Stimulated activated CD4-positive, alpha-beta T cell treated with anti-CD3 and anti-CD28 coated beads, TNF-alpha, amount 100 ng/mL, for 48 hours (primary cell): ENCODE results near the gene BCAN.

Experiments
- DNase-seq, 3 donors: peaks; one replicate each; pipeline ENCODE4 v3.0.0-alpha.2; 2020; ENCODE audit warnings: low read depth in 3 of 3

BCAN gene

DNA sequence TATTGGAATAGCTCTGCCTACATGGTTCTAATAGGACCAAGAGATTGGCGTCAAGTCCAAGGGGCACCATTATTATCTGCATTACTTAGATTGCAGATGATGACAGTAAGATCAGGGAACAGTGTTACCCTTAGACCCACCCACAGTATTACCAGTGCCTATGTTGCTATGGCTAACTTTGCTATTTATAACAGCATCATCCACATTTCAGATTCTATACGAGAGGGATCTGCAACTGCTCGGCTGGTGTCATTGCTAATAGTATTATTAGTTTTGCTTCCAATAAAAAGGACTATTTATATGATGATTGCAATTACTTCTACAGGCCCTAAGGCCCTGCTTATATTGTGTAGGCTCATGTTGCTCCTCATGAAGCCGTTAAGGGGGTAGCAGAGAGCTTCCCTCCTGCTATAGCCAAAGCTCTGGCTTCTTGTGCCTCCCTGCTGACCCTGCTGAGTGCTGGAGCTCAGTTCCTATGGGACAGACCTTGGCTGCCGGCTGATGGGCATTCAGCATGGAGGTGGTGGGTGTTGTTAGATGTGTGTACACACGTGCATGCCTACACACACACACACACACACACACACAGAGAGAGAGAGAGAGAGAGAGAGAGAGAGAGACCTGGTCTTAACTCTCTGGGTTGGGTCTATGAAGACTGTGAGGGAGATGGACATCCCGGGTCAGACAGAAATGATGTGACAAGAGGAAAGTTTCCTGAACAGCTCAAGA, 1.3 kb downstream of the BCAN start:
- no peak for DNase-seq

DNA sequence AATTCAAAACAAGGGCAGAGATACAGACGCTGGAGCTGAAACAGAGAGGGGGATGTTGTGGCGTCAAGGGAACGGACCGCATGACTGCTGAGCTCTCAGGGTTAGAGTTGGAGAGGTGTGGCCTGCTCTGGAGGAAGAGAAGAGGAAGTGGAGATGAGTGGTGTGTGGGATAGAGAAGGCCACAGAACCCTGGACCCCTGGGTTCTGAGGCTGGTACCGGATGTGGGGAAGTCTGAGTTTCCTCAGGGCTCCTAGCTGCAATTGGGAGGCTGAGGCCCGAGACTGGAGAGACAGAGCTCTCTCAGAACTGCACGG, 1.8 kb downstream of the BCAN start:
- no peak for DNase-seq

- no peak for DNase-seq
These were observed 2.2 kb downstream of the BCAN start for GRCh38 chr1:156644146-156644545.

DNA sequence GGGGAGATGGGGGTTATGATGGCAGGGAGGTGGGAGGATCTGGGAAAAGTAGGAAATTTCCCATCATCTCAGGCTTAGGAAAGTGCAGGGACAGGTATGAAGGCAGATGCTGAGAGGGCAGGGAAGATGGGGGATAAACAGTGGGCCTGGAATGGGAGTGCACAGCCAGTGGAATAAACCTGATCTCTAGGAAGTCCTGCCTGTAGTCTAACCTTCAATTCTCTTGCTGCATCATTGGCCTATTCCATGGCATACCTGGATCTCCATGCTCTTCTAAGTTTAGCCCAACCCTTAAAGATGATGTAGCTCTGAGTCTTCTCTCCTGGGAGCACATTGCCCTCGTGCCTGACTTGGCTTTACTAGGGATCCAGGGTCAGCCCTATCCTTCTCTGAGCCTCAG, 2.7 kb downstream of the BCAN start:
- DNase-seq, result no peak

- DNase-seq, result no peak
These were observed 3.1 kb downstream of the BCAN start for GRCh38 chr1:156645056-156645455.

- DNase-seq, result no peak
These were observed 3.7 kb downstream of the BCAN start for GRCh38 chr1:156645666-156646065.

GRCh38 chr1:156646738-156647211, 4.9 kb downstream of the BCAN start:
- DNase-seq, result no peak

DNA sequence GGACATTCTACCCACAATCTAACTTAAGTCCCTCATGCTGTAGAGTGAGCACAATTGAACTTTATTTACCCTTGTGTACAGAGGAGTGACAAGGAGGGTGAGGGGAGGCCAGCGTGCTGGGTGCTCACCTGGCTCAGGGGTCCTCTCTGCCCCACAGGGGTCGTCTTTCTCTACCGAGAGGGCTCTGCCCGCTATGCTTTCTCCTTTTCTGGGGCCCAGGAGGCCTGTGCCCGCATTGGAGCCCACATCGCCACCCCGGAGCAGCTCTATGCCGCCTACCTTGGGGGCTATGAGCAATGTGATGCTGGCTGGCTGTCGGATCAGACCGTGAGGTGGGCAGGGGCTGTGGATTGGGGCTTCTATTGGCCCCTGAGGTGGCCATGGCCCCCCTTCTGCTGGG, 5.4 kb downstream of the BCAN start:
- DNase-seq, result no peak

GRCh38 chr1:156648496-156648895, 6.6 kb downstream of the BCAN start:
- DNase-seq, result no peak

- no peak for DNase-seq
These were observed 7.0 kb downstream of the BCAN start for GRCh38 chr1:156648951-156649350.

DNA sequence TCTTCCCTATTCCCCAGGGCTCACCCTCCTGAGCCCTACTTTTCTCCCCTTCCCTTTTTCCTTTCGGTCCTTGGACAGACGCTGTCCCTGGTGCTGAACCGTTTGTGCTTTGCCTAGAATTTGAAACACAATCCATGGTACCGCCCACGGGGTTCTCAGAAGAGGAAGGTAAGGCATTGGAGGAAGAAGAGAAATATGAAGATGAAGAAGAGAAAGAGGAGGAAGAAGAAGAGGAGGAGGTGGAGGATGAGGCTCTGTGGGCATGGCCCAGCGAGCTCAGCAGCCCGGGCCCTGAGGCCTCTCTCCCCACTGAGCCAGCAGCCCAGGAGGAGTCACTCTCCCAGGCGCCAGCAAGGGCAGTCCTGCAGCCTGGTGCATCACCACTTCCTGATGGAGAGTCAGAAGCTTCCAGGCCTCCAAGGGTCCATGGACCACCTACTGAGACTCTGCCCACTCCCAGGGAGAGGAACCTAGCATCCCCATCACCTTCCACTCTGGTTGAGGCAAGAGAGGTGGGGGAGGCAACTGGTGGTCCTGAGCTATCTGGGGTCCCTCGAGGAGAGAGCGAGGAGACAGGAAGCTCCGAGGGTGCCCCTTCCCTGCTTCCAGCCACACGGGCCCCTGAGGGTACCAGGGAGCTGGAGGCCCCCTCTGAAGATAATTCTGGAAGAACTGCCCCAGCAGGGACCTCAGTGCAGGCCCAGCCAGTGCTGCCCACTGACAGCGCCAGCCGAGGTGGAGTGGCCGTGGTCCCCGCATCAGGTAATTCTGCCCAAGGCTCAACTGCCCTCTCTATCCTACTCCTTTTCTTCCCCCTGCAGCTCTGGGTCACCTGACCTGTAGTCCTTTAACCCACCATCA, 10.4 kb downstream of the BCAN start:
- no peak for DNase-seq

DNA sequence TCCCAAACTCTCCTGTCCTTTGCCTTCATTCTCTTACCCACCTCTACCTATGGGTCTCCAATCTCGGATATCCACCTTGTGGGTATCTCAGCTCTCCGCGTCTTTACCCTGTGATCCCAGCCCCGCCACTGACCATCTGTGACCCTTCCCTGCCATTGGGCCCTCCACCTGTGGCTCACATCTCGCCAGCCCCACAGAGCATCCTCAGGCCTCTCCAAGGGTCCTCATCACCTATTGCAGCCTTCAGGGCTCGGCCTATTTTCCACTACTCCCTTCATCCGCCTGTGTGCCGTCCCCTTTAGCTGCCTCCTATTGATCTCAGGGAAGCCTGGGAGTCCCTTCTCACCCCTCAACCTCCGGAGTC, 11.1 kb downstream of the BCAN start:
- no peak for DNase-seq

- DNase-seq, result no peak
These were observed 12.8 kb downstream of the BCAN start for GRCh38 chr1:156654700-156655099.

- DNase-seq, result no peak
These were observed 13.4 kb downstream of the BCAN start for GRCh38 chr1:156655151-156655903.

DNA sequence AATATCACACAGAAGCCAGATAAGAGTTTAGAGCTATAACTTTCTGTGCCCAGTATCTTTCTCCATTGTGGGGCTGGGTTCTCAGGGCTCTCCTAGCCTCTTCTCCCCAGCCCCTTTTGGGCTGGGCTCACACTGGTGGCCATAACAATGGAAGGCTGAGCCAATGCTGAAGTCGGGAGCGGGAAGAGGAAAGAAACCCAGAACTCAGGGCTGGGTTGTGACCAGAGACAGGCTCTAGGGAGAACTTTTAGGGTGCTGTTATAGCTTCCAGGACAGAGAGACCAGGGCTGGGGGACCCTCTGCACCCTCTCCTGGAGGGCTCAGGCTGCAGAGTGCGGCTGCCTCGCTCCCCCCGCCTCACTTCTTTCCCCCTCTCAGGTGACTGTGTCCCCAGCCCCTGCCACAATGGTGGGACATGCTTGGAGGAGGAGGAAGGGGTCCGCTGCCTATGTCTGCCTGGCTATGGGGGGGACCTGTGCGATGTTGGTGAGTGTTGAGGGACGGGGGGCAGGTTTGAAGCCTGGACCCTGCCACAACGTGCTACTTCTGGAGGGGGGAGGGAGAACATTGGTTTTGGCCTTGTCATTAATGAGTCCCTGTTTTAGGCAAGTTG, 14.1 kb downstream of the BCAN start:
- no peak for DNase-seq

- peak; percentile 33 to 69 (median 51) for DNase-seq
These were observed 15.2 kb downstream of the BCAN start for GRCh38 chr1:156656806-156657740.

GRCh38 chr1:156657741-156658319, 15.9 kb downstream of the BCAN start:
- DNase-seq, result no peak

- no peak for DNase-seq
These were observed 16.6 kb downstream of the BCAN start for GRCh38 chr1:156658496-156658895.

DNA sequence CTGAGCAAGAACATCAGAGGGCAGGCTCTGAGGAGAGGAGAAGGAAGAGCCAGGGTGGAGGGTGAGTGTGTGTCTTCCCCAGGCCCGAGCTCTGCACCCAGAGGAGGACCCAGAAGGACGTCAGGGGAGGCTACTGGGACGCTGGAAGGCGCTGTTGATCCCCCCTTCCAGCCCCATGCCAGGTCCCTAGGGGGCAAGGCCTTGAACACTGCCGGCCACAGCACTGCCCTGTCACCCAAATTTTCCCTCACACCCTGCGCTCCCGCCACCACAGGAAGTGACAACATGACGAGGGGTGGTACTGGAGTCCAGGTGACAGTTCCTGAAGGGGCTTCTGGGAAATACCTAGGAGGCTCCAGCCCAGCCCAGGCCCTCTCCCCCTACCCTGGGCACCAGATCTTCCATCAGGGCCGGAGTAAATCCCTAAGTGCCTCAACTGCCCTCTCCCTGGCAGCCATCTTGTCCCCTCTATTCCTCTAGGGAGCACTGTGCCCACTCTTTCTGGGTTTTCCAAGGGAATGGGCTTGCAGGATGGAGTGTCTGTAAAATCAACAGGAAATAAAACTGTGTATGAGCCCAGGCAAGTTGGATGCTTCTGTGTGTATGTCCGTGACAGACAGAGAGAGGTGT, 17.1 kb downstream of the BCAN start:
- no peak for DNase-seq

DNA sequence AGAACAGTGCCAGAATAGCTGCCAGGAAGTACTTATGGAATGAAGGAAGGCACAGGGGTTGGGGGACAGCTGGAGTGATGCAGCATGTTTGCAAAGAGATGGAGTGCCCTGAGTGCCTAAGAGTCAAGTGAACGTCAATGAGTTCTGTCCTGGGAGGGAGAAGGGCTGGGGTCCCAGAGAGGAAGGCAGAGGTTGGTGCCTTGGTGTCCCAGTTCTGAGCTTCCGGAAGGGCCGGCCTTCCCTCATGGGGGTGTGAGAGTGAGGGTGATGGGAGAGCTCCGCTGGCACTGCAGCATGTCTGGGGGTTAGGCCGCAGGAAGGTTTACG, 17.7 kb downstream of the BCAN start:
- no peak for DNase-seq
